Ishikawa (cell line): ENCODE data around the gene ERAL1.

ENCODE experiments used
- CEBPB ChIP-seq: IDR thresholded peaks from 2 replicates; pipeline ENCODE4 v1.6.1; 2012
- CREB1 ChIP-seq: IDR thresholded peaks from 2 replicates; pipeline ENCODE4 v1.6.1; 2012; ENCODE audit warnings: low read depth
- EGR1 ChIP-seq: IDR thresholded peaks from 2 replicates; pipeline ENCODE4 v1.6.1; 2012
- EP300 ChIP-seq: IDR thresholded peaks from 2 replicates; pipeline ENCODE4 v1.6.1; 2012; ENCODE audit warnings: borderline replicate concordance
- FOXM1 ChIP-seq: IDR thresholded peaks from 2 replicates; pipeline ENCODE4 v1.6.1; 2012; ENCODE audit warnings: low read depth, borderline replicate concordance
- NFIC ChIP-seq: IDR thresholded peaks from 2 replicates; pipeline ENCODE4 v1.6.1; 2012
- RAD21 ChIP-seq: IDR thresholded peaks from 2 replicates; pipeline ENCODE4 v1.6.1; 2012; ENCODE audit warnings: low read depth
- TAF1 ChIP-seq: IDR thresholded peaks from 2 replicates; pipeline ENCODE4 v1.6.1; 2012; ENCODE audit warnings: low read depth, mild to moderate bottlenecking
- TCF12 ChIP-seq: IDR thresholded peaks from 2 replicates; pipeline ENCODE4 v1.6.1; 2012; ENCODE audit warnings: low read depth
- TEAD4 ChIP-seq: IDR thresholded peaks from 2 replicates; pipeline ENCODE4 v1.6.1; 2012
- YY1 ChIP-seq: IDR thresholded peaks from 2 replicates; pipeline ENCODE4 v1.6.1; 2012; ENCODE audit warnings: low read depth
- ZBTB7A ChIP-seq: IDR thresholded peaks from 2 replicates; pipeline ENCODE4 v1.6.1; 2012; ENCODE audit warnings: low read depth
- TF ChIP-seq, protein P1 (sequence below): IDR thresholded peaks from 2 replicates; pipeline ENCODE4 v1.6.1; 2012; ENCODE audit warnings: low read depth, mild to moderate bottlenecking
- TF ChIP-seq, protein P2 (sequence below): IDR thresholded peaks from 2 replicates; pipeline ENCODE4 v1.6.1; 2012
- TF ChIP-seq, protein P3 (sequence below): IDR thresholded peaks from 2 replicates; pipeline ENCODE4 v1.6.1; 2012

ERAL1 gene

DNA sequence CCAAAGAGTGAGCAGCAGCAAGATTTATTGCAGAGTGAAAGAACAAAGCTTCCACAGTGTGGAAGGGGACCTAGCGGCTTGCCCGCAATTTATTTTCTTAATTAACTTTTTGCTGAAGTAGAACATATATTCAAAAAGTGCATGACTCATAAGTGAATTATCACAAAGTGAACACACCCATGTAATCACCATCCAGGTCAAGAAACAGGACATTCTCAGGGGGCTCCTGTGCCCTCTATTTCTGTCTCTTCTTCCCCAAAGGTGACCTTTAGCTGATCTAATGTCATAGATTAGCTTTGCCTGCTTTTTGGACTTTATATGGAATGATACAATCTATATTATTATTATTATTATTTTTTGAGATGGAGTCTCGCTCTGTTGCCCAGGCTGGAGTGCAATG is 19.9 kb downstream of the ERAL1 start:
- TF ChIP-seq YY1 (no peak), CEBPB (no peak), TEAD4 (no peak), TAF1 (no peak), FOXM1 (no peak), CREB1 (no peak), EGR1 (no peak), ZBTB7A (no peak), RAD21 (no peak), EP300 (no peak), NFIC (no peak), TCF12 (no peak)
- TF ChIP-seq, protein P1, sequence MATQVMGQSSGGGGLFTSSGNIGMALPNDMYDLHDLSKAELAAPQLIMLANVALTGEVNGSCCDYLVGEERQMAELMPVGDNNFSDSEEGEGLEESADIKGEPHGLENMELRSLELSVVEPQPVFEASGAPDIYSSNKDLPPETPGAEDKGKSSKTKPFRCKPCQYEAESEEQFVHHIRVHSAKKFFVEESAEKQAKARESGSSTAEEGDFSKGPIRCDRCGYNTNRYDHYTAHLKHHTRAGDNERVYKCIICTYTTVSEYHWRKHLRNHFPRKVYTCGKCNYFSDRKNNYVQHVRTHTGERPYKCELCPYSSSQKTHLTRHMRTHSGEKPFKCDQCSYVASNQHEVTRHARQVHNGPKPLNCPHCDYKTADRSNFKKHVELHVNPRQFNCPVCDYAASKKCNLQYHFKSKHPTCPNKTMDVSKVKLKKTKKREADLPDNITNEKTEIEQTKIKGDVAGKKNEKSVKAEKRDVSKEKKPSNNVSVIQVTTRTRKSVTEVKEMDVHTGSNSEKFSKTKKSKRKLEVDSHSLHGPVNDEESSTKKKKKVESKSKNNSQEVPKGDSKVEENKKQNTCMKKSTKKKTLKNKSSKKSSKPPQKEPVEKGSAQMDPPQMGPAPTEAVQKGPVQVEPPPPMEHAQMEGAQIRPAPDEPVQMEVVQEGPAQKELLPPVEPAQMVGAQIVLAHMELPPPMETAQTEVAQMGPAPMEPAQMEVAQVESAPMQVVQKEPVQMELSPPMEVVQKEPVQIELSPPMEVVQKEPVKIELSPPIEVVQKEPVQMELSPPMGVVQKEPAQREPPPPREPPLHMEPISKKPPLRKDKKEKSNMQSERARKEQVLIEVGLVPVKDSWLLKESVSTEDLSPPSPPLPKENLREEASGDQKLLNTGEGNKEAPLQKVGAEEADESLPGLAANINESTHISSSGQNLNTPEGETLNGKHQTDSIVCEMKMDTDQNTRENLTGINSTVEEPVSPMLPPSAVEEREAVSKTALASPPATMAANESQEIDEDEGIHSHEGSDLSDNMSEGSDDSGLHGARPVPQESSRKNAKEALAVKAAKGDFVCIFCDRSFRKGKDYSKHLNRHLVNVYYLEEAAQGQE: no peak
- TF ChIP-seq, protein P2, sequence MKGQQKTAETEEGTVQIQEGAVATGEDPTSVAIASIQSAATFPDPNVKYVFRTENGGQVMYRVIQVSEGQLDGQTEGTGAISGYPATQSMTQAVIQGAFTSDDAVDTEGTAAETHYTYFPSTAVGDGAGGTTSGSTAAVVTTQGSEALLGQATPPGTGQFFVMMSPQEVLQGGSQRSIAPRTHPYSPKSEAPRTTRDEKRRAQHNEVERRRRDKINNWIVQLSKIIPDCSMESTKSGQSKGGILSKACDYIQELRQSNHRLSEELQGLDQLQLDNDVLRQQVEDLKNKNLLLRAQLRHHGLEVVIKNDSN: no peak
- TF ChIP-seq, protein P3, sequence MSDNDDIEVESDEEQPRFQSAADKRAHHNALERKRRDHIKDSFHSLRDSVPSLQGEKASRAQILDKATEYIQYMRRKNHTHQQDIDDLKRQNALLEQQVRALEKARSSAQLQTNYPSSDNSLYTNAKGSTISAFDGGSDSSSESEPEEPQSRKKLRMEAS: no peak

DNA sequence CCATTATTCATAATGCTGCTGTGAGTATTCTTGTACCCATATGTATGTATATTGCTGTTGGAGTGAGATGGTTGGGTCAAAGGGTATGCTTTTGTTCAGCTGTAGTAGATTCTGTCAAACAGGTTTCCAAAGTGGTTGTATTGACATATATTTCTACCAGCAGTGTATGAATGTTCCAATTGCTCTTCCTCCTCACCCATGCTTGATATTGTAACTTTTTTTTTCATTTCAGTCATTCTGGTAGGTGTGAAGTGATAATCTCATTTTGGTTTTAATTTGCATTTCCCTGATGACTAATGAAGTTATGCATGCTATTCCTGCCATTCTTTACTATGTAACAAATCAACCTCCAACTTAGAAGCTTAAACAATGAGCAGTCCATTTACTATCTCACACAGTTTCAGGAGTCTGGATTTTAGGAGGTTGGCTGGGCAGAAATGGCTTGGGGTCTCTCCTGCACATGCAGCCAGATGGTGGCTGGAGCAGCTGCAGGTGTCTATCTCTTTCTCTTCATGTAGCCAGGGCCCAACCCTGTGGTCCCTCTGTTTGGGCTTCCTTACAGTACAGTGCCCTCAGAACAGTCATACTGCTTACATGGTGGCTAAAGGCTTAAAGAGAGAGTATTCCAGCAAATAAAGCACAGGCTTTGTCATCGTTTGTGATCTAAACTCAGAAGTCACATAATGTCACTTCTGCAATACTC is 21.2 kb downstream of the ERAL1 start:
- no peak for TF ChIP-seq NFIC
- no peak for TF ChIP-seq TAF1
- no peak for TF ChIP-seq RAD21
- no peak for TF ChIP-seq YY1
- TF ChIP-seq TEAD4: no peak
- TF ChIP-seq EGR1: no peak
- no peak for TF ChIP-seq FOXM1

DNA sequence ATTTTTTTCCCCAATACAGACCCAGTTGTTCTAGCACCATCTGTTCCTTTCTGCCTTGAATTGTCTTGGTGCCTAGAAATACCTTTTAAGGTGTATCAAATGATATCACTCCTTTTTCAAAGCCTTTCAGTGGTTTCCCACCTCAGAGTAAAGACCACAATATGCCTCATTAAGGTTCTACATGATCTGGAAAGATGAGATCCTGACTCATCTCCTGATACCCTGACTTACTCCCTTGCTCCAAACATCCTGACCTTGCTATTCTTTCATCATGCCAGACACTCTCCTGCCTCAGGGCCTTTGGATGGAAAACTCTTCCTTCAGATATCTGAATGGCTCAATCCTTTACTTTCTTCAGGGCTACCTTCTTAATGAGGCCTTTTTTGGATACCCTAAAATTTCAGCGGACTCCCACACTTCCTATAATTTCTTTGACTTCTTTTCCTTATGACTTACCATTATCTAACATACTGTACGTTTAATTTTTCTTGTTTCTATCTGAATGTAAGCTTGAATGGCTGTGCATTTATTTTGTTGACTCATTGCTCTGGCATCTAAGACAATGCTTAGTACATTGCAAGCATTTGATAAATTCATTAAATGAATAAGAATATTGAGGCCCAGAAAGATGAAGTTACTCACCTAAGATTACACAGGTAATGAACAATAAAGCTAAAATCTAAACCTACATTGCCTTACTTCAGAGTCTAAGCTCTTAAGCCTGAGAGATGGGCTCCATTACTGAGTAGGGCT is 23.5 kb downstream of the ERAL1 start:
- no peak for TF ChIP-seq TAF1
- no peak for TF ChIP-seq FOXM1
- TF ChIP-seq YY1: no peak

DNA sequence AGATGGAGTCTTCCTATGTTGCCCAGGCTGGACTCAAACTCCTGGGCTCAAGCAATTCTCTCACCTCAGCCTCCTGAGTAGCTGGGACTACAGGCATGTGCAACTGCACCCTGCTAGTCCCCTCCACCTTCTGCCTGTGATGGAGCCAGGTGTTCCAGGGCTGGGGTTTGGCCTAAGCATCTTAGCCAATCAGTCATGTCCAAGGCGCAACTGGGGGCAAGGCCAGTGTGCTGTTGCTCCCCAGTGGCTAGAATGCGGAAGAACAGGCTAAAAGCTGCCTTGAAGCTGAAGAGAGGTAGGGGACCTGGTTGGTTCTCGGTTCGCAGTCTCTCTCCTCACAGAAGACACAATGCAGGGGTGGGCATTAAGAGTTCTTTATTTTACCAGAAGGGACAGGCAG is 24.2 kb downstream of the ERAL1 start:
- TF ChIP-seq EP300 (no peak), YY1 (no peak), FOXM1 (no peak), CEBPB (no peak), TCF12 (no peak), ZBTB7A (no peak), NFIC (no peak), CREB1 (no peak), RAD21 (peak; percentile 92), EGR1 (no peak), TEAD4 (peak; percentile 94), TAF1 (no peak)
- TF ChIP-seq, protein P2: no peak
- TF ChIP-seq, protein P1: no peak
- TF ChIP-seq, protein P3: no peak

DNA sequence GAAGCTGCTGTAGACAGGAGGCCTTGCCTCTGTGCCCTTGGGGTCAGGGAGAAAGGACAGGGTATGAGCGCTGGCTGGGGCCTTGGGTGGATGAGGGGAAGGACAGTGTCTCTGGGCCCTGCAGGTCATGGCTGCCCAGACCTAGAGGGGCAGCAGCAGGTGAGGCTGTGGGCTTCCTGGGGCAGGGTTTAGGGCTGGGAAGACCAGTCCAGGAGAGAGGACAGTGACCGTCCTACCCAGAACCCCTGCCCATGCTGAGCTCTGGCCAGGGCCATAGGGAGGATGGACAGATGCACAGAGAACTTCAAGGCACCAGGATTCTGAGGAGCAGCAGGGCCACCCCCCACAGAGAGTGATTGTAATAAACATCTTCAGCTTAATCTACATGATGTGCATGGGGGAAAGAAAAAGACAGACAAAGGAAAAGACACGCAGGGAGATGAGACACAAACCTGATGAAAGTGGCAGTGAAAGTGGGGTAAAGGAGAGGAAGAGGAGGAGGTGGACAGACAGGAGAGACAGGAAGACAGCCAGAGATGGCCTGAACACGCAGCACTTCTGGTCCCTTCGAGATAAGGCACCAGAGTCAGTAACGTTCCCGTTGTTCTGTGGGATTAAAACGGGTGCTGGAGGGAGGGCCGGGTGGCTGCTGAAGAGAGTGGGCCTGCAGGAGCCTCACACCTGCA is 25.2 kb downstream of the ERAL1 start:
- TF ChIP-seq ZBTB7A (no peak), TAF1 (no peak), RAD21 (no peak), CEBPB (no peak), YY1 (no peak), EGR1 (no peak), NFIC (no peak), TEAD4 (no peak), CREB1 (no peak)
- TF ChIP-seq, protein P3: no peak
- TF ChIP-seq, protein P2: no peak
- TF ChIP-seq, protein P1: no peak
